GM12878 (cell line): ENCODE measurements around the gene CAMK2D. TPM values are rescaled to one million over a fixed set of nuclear protein-coding genes. Genes with fewer than 3 reads are reported as not detected.

ENCODE experiments used
- ATAC-seq: fragments of 200-7000 bp; cut with Tn5 transposase; 3 replicates; pipeline ENCODE4 v1.9.1; 2020; ENCODE audit warnings: mild to moderate bottlenecking, moderate library complexity
- BruUV-seq: library from RNA; stranded (reverse); fragments of 400-500 nt; replicated peaks from 2 replicates; lab custom pipeline; 2021; lab: Mats Ljungman, UMichigan
- CTCF ChIA-PET: fragments of 300-600 bp; sonication (Branson Sonifier 250); formaldehyde crosslinking; extraction: SDS; loops from one replicate; lab custom pipeline; 2021; ENCODE audit warnings: inconsistent platforms; lab: Yijun Ruan, JAX
- POLR2A ChIA-PET: fragments of 350-600 bp; formaldehyde crosslinking; extraction: SDS; loops from one replicate; lab custom pipeline; 2021; ENCODE audit warnings: inconsistent platforms; lab: Charles Lee
- RAD21 ChIA-PET: fragments of 300-600 bp; sonication (Branson Sonifier 250); formaldehyde crosslinking; loops from one replicate; lab custom pipeline; 2023; ENCODE audit warnings: antibody characterized with exemption; ENCODE audit not compliant: unreplicated experiment; lab: Charles Lee
- SMC1A ChIA-PET: fragments of 300-600 bp; sonication (Branson Sonifier 250); formaldehyde crosslinking; loops from one replicate; lab custom pipeline; 2023; ENCODE audit not compliant: unreplicated experiment, uncharacterized antibody; lab: Charles Lee
- DNase-seq: peaks from one replicate; pipeline ENCODE4 v3.0.0-alpha.2; 2011; ENCODE audit warnings: low read depth, low spot score
- FAIRE-seq: peaks from 3 replicates; lab custom pipeline; 2011; peaks lifted over from hg19 to GRCh38; lab: Jason Lieb, UNC
- H2AFZ ChIP-seq: 2 replicates; pipeline ENCODE4 v1.6.0; 2011; ENCODE audit warnings: low read depth, low read length, control low read depth; ENCODE audit not compliant: control insufficient read depth
- H3K27ac ChIP-seq: 2 replicates; pipeline ENCODE4 v1.5.1; 2011; ENCODE audit warnings: control low read depth; ENCODE audit not compliant: control insufficient read depth, insufficient read depth
- H3K27me3 ChIP-seq, 2 experiments: replicated peaks in 1 of 2; 2 replicates each; pipeline versions ENCODE4 v1.6.0 to v1.6.1; 2011; ENCODE audit warnings: low read length in 1 of 2; ENCODE audit not compliant: control insufficient read depth in 2 of 2, insufficient read depth in 2 of 2
- H3K36me3 ChIP-seq, 2 experiments: 2 replicates each; pipeline ENCODE4 v1.5.1; 2011; ENCODE audit warnings: low read length in 1 of 2; ENCODE audit not compliant: control insufficient read depth in 2 of 2, insufficient read depth in 2 of 2
- H3K4me1 ChIP-seq: 2 replicates; pipeline ENCODE4 v1.6.1; 2011; ENCODE audit warnings: mild to moderate bottlenecking, low read length, moderate library complexity, mixed read lengths; ENCODE audit not compliant: control insufficient read depth, insufficient read depth
- H3K4me2 ChIP-seq: 2 replicates; pipeline ENCODE4 v1.6.0; 2011; ENCODE audit warnings: control low read depth; ENCODE audit not compliant: control insufficient read depth, insufficient read depth
- H3K4me3 ChIP-seq: fragments of 200-600 bp; sonication (generic); 2 replicates; pipeline ENCODE4 v1.5.1; 2016
- H3K79me2 ChIP-seq: 2 replicates; pipeline ENCODE4 v1.6.0; 2011; ENCODE audit warnings: low read length; ENCODE audit not compliant: control insufficient read depth, insufficient read depth
- H3K9ac ChIP-seq: 2 replicates; pipeline ENCODE4 v1.8.0; 2011; ENCODE audit warnings: low read length, control low read depth, mixed read lengths; ENCODE audit not compliant: control insufficient read depth, insufficient read depth
- H3K9me3 ChIP-seq: replicated peaks from 3 replicates; pipeline ENCODE4 v1.5.1; 2011; ENCODE audit warnings: mild to moderate bottlenecking, low read length; ENCODE audit not compliant: control insufficient read depth, insufficient read depth
- H4K20me1 ChIP-seq: 2 replicates; pipeline ENCODE4 v1.6.0; 2011; ENCODE audit not compliant: control insufficient read depth, insufficient read depth
- CBX5 ChIP-seq: sonication (generic); IDR thresholded peaks from 2 replicates; pipeline ENCODE4 v1.6.1; 2016; ENCODE audit warnings: low read depth, moderate library complexity, mild to moderate bottlenecking, inconsistent platforms
- FOXK2 ChIP-seq: fragments of 450-650 bp; IDR thresholded peaks from 2 replicates; pipeline ENCODE4 v1.6.1; 2017; ENCODE audit warnings: mild to moderate bottlenecking, moderate library complexity
- GABPA ChIP-seq: IDR thresholded peaks from 2 replicates; pipeline ENCODE4 v1.6.1; 2014; ENCODE audit warnings: antibody characterized with exemption, low read depth, mild to moderate bottlenecking, inconsistent platforms
- IKZF1 ChIP-seq: fragments of 450-650 bp; conservative IDR thresholded peaks from 2 replicates; pipeline ENCODE4 v1.6.1; 2017; ENCODE audit warnings: antibody characterized with exemption, mild to moderate bottlenecking
- MAX ChIP-seq: IDR thresholded peaks from 2 replicates; pipeline ENCODE4 v1.6.1; 2012; ENCODE audit warnings: low read depth, low read length, improper control_type of control experiment
- MTA2 ChIP-seq: fragments of 450-650 bp; IDR thresholded peaks from 2 replicates; pipeline ENCODE4 v1.6.1; 2016; ENCODE audit warnings: low read depth, mild to moderate bottlenecking, moderate library complexity
- POLR2AphosphoS2 ChIP-seq: IDR thresholded peaks from 2 replicates; pipeline ENCODE4 v1.6.1; 2011; ENCODE audit warnings: low read depth, mild to moderate bottlenecking, low read length, improper control_type of control experiment, moderate library complexity
- RCOR1 ChIP-seq: conservative IDR thresholded peaks from 2 replicates; pipeline ENCODE4 v1.6.1; 2012; ENCODE audit warnings: low read depth, low read length, improper control_type of control experiment
- STAT3 ChIP-seq: IDR thresholded peaks from 2 replicates; pipeline ENCODE4 v1.6.1; 2011; ENCODE audit warnings: low read depth, low read length, improper control_type of control experiment
- YY1 ChIP-seq: IDR thresholded peaks from 2 replicates; pipeline ENCODE4 v1.6.1; 2011; ENCODE audit warnings: low read depth, mild to moderate bottlenecking, low read length
- in situ Hi-C: fragments of 300-500 bp; cut with MboI; formaldehyde crosslinking; loops from 9 replicates; pipeline ENCODE4 v1.14.3; 2018; ENCODE audit warnings: mixed read lengths
- intact Hi-C: fragments of 100-400 bp; cut with micrococcal nuclease; formaldehyde crosslinking; loops from one replicate; pipeline ENCODE4 v1.14.2; 2022; ENCODE audit not compliant: unreplicated experiment
- polyA plus RNA-seq, 11 experiments: library from polyadenylated mRNA; depleted of rRNA in 4 of 11; unstranded in 6 of 11; stranded (reverse) in 5 of 11; fragments of >200 nt; fragmentation: Nextera tagmentation in 4 of 11; fragmentation: Illumina TruSeq in 1 of 11; extraction: Ambion mirVana in 4 of 11; extraction: Trizol in 1 of 11; gene quantifications; 1 replicate in 1 of 11; 2 replicates in 10 of 11; pipeline versions ENCODE4 v1.2.1 to v1.2.3, GENCODE V29; 2011 to 2016; ENCODE audit warnings: inconsistent platforms in 2 of 11, missing spikeins in 2 of 11, low read depth in 1 of 11
- total RNA-seq, 4 experiments: library from RNA; depleted of rRNA in 3 of 4; stranded (reverse); fragments of >200 nt in 3 of 4; fragmentation: Illumina TruSeq in 1 of 4; extraction: Trizol in 1 of 4; gene quantifications; 2 replicates each; pipeline versions ENCODE4 v1.2.1 to v1.2.3, GENCODE V29; 2013 to 2021

The CAMK2D gene
- total and polyA plus RNA-seq, 10 of the 15 experiments (the other 5 are each of a cell fraction or from before 2014, with no cell fraction given) = 6.9 to 88.5 (median 12.9) TPM

DNA sequence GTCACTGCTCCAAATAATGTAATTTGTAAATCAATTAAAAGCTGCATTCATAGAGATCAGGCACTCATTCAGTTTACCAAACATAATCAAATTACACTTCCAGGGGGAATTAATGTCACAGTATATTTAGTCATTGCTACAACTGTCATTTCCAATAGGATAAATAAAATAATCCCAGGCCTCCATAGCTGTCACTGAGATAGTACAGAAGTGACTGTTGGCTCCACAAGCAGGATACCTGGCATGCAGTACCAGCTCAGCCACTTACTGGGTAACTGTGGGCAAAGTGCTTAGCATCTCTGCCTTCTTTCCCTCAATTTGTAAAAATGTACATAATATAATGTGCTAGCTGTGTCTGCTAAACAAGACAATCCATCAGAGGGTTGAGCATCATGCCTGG, 128.1 kb downstream of the CAMK2D start:
- no peak for DNase-seq
- no peaks in the 10 kb centered on the region for H3K27me3 ChIP-seq
- intact Hi-C loops = no loop called here
- H3K9ac ChIP-seq = no peak overlapping the region
- no peaks in the 10 kb centered on the region for H3K9me3 ChIP-seq
- ChIA-PET POLR2A (interaction anchor here (1.0 to 1.3 kb wide), 2 partner anchors 9 to 151 kb away, joined by 3 read pairs; no protein-coding TSS in a partner anchor), CTCF (interaction anchor here (0.6 to 7.0 kb wide), 5 partner anchors 14 to 280 kb away, joined by 3 to 46 read pairs (median 3); no protein-coding TSS in a partner anchor), RAD21 (interaction anchor here (1.0 to 4.3 kb wide), 3 partner anchors 14 to 126 kb away, joined by 3 to 17 read pairs (median 14); no protein-coding TSS in a partner anchor), SMC1A (interaction anchor here (0.6 to 9.3 kb wide), 14 partner anchors 10 to 438 kb away, joined by 3 to 96 read pairs (median 4); no protein-coding TSS in a partner anchor)
- BruUV-seq = no TSS peak
- FAIRE-seq = no peak
- peaks cover 23% of the 10 kb centered on the region for H3K4me1 ChIP-seq
- TF ChIP-seq MAX (no peak), STAT3 (no peak), MTA2 (no peak), YY1 (no peak), RCOR1 (no peak), IKZF1 (no peak), FOXK2 (no peak), POLR2AphosphoS2 (no peak), GABPA (no peak), CBX5 (no peak)
- H3K4me2 ChIP-seq = no peak overlapping the region
- H4K20me1 ChIP-seq = no peaks in the 10 kb centered on the region
- no peak for ATAC-seq
- no peak overlapping the region for H2AFZ ChIP-seq
- H3K79me2 ChIP-seq = peaks cover 17% of the 10 kb centered on the region
- in situ Hi-C loops = no loop called here
- H3K4me3 ChIP-seq = no peak overlapping the region
- no peak overlapping the region for H3K27ac ChIP-seq
- 0 out of 4 replicates have a peak, but pooled peaks cover 0 to 2% of the 10 kb centered on the region in 2 experiments for H3K36me3 ChIP-seq
